Spleen (tissue), 11 donors: ENCODE data around the gene ARVCF. TPM values are rescaled to one million over a fixed set of nuclear protein-coding genes. Genes with fewer than 3 reads are reported as not detected.

ENCODE experiments used
- DNase-seq: peaks from one replicate; pipeline ENCODE4 v3.0.0-alpha.2; 2020
- H3K27ac ChIP-seq, 8 donors: fragments of 200-600 bp; sonication (generic) in 7 of 8; 1 replicate in 4 of 8; 2 replicates in 4 of 8; pipeline versions ENCODE4 v1.5.0 to v1.8.0; 2016 to 2021; ENCODE audit warnings: inconsistent platforms in 4 of 8, mild to moderate bottlenecking in 4 of 8, moderate library complexity in 1 of 8
- H3K27me3 ChIP-seq, 7 donors: fragments of 200-600 bp; sonication (generic) in 6 of 7; replicated peaks in 1 of 7; 1 replicate in 4 of 7; 2 replicates in 3 of 7; pipeline versions ENCODE4 v1.5.0 to v1.8.0; 2016 to 2021; ENCODE audit warnings: inconsistent platforms in 3 of 7, mild to moderate bottlenecking in 1 of 7
- H3K36me3 ChIP-seq, 6 donors: fragments of 200-600 bp; sonication (generic) in 5 of 6; 1 replicate in 4 of 6; 2 replicates in 2 of 6; pipeline versions ENCODE4 v1.5.0 to v1.8.0; 2016 to 2021; ENCODE audit warnings: inconsistent platforms in 2 of 6
- H3K4me1 ChIP-seq, 6 donors: fragments of 200-600 bp; sonication (generic) in 5 of 6; 1 replicate in 3 of 6; 2 replicates in 3 of 6; pipeline versions ENCODE4 v1.5.0 to v1.8.0; 2016 to 2021; ENCODE audit warnings: inconsistent platforms in 3 of 6
- H3K4me3 ChIP-seq, 8 donors: fragments of 200-600 bp; sonication (generic) in 7 of 8; 1 replicate in 4 of 8; 2 replicates in 4 of 8; pipeline versions ENCODE4 v1.5.0 to v1.8.0; 2016 to 2021; ENCODE audit warnings: inconsistent platforms in 4 of 8, mild to moderate bottlenecking in 4 of 8, moderate library complexity in 2 of 8
- H3K9me3 ChIP-seq, 8 donors: fragments of 200-600 bp; sonication (generic) in 7 of 8; 1 replicate in 4 of 8; 2 replicates in 4 of 8; pipeline versions ENCODE4 v1.5.0 to v1.8.0; 2016 to 2021; ENCODE audit warnings: inconsistent platforms in 4 of 8
- CTCF ChIP-seq, 11 experiments: fragments of 200-600 bp in 7 of 11; fragments of 450-650 bp in 4 of 11; sonication (generic) in 4 of 11; IDR thresholded peaks in 8 of 11; conservative IDR thresholded peaks in 3 of 11; 1 replicate in 7 of 11; 2 replicates in 4 of 11; pipeline versions ENCODE4 v1.4.0 to v1.8.0; 2016 to 2021; ENCODE audit warnings: antibody characterized with exemption in 11 of 11, inconsistent platforms in 4 of 11, mild to moderate bottlenecking in 1 of 11
- POLR2A ChIP-seq, 3 donors: fragments of 450-650 bp; IDR thresholded peaks; one replicate each; pipeline ENCODE4 v1.5.1; 2017; ENCODE audit warnings: antibody characterized with exemption in 3 of 3, mild to moderate bottlenecking in 1 of 3
- POLR2AphosphoS5 ChIP-seq, 3 donors: sonication (generic); formaldehyde crosslinking; IDR thresholded peaks; one replicate each; pipeline ENCODE4 v1.5.1; 2017; ENCODE audit warnings: antibody characterized with exemption in 3 of 3
- WGBS, 5 donors: extraction: QIAGEN DNeasy Blood & Tissue Kit in 3 of 5; methylation state at CpG; one replicate each; pipeline versions ENCODE4 v1.1.5 to v1.1.7; 2013 to 2018; 5-methylcytosine and 5-hydroxymethylcytosine counted together
- intact Hi-C: fragments of 100-400 bp; cut with DNase I; formaldehyde crosslinking; loops from one replicate; pipeline ENCODE4 v1.15.0; 2023; ENCODE audit warnings: low total_unique reads
- polyA plus RNA-seq, 3 donors: library from polyadenylated mRNA; stranded (reverse); fragments of 200-250 nt; gene quantifications; one replicate each; pipeline ENCODE4 v1.2.1, GENCODE V29; 2013
- total RNA-seq, 7 donors: library from RNA; depleted of rRNA in 3 of 7; stranded (reverse); fragments of >200 nt in 3 of 7; fragmentation: NEBNext Ultra II Directional in 4 of 7; extraction: Animal tissue kit (Norgen Biotek cat#: 25700) in 4 of 7; gene quantifications; one replicate each; pipeline versions ENCODE4 v1.1.0 to v1.2.1, GENCODE V29; 2016 to 2021
- donor health status: healthy with polysubstance abuse.
- donor health status: DM: no; HTN: no; CAD: no; lungs with moderate emphysema.
- donor health status: DM: no; HTN: no; CAD: no.
- donor health status: Bipolar disorder and iron deficiency.
- donor health status: healthy.
- donor health status: DM: no; HTN: no; CAD: no.
- donor health status: DM: yes; HTN: yes; CAD: no.

ARVCF gene
- total and polyA plus RNA-seq, 10 donors: 9.4 to 96.7 (median 27.6) TPM

GRCh38 chr22:19974935-19975706 is 41.5 kb downstream of the ARVCF start:
- no peak overlapping the region for H3K4me3 ChIP-seq
- TF ChIP-seq POLR2AphosphoS5 (IDR thresholded peaks at IDR 0.05) (peak in 2 of 3 donors; percentile 14 to 44), POLR2A (IDR thresholded peaks at IDR 0.05) (no peak), CTCF (IDR thresholded peaks at IDR 0.05 in 8 of 11, conservative IDR thresholded peaks at IDR 0.05 in 3 of 11) (no peak)
- peaks cover 0 to 64% (median 28%) of the 10 kb centered on the region in 6 donors for H3K4me1 ChIP-seq
- 32 to 52% (median 37%) methylated on average over 11 to 13 of the region's 13 CpGs for WGBS, 5 donors
- no peaks in the 10 kb centered on the region for H3K9me3 ChIP-seq
- no peak for DNase-seq
- H3K36me3 ChIP-seq: peaks cover 0 to 85% (median 13%) of the 10 kb centered on the region in 6 donors
- intact Hi-C loops: loop anchor here (5.0 to 10.0 kb wide), 2 partner anchors 37 to 150 kb away; no protein-coding TSS in a partner anchor
- H3K27me3 ChIP-seq: no peaks in the 10 kb centered on the region
- peak overlapping the region in 3 of 8 donors; percentile 12 to 24 (median 22) for H3K27ac ChIP-seq

- 45 to 53% (median 48%) methylated on average over 9 to 11 of the region's 11 CpGs for WGBS, 5 donors
- intact Hi-C loops: loop anchor here (5.0 to 10.0 kb wide), 2 partner anchors 38 to 150 kb away; no protein-coding TSS in a partner anchor
These were observed 42.3 kb downstream of the ARVCF start for GRCh38 chr22:19974268-19974861.

GRCh38 chr22:19973551-19974267 is 42.9 kb downstream of the ARVCF start:
- WGBS, 5 donors: 94 to 96% (median 95%) methylated on average over 42 to 46 of the region's 46 CpGs
- Histone ChIP-seq H3K9me3 (no peaks in the 10 kb centered on the region), H3K27me3 (no peaks in the 10 kb centered on the region), H3K36me3 (peaks cover 0 to 85% (median 15%) of the 10 kb centered on the region in 6 donors), H3K4me3 (no peak overlapping the region), H3K4me1 (peaks cover 0 to 72% (median 28%) of the 10 kb centered on the region in 6 donors), H3K27ac (no peak overlapping the region)
- intact Hi-C loops: loop anchor here (5.0 to 10.0 kb wide), 2 partner anchors 39 to 151 kb away; no protein-coding TSS in a partner anchor
- TF ChIP-seq POLR2A (IDR thresholded peaks at IDR 0.05) (no peak), CTCF (IDR thresholded peaks at IDR 0.05 in 8 of 11, conservative IDR thresholded peaks at IDR 0.05 in 3 of 11) (no peak), POLR2AphosphoS5 (IDR thresholded peaks at IDR 0.05) (peak in 1 of 3 donors; percentile 30)
- no peak for DNase-seq

More at GRCh38 chr22:19974268-19974861, 42.3 kb downstream of the ARVCF start:
- H3K9me3 ChIP-seq: no peaks in the 10 kb centered on the region
- no peak for DNase-seq
- H3K4me1 ChIP-seq: peaks cover 0 to 72% (median 28%) of the 10 kb centered on the region in 6 donors
- H3K4me3 ChIP-seq: no peak overlapping the region
- H3K27ac ChIP-seq: peak overlapping the region in 3 of 8 donors; percentile 12 to 24 (median 22)
- H3K36me3 ChIP-seq: peaks cover 0 to 85% (median 11%) of the 10 kb centered on the region in 6 donors
- TF ChIP-seq CTCF (IDR thresholded peaks at IDR 0.05 in 8 of 11, conservative IDR thresholded peaks at IDR 0.05 in 3 of 11): no peak
- TF ChIP-seq POLR2A (IDR thresholded peaks at IDR 0.05): no peak
- no peak for TF ChIP-seq POLR2AphosphoS5 (IDR thresholded peaks at IDR 0.05)
- no peaks in the 10 kb centered on the region for H3K27me3 ChIP-seq
